ENCODE measurements around the gene DENND1A. TPM values are rescaled to one million over a fixed set of nuclear protein-coding genes. Genes with fewer than 3 reads are reported as not detected.

Gene DENND1A
- total RNA-seq, 1 experiment from 2014 or later = 29.7 TPM

DNA sequence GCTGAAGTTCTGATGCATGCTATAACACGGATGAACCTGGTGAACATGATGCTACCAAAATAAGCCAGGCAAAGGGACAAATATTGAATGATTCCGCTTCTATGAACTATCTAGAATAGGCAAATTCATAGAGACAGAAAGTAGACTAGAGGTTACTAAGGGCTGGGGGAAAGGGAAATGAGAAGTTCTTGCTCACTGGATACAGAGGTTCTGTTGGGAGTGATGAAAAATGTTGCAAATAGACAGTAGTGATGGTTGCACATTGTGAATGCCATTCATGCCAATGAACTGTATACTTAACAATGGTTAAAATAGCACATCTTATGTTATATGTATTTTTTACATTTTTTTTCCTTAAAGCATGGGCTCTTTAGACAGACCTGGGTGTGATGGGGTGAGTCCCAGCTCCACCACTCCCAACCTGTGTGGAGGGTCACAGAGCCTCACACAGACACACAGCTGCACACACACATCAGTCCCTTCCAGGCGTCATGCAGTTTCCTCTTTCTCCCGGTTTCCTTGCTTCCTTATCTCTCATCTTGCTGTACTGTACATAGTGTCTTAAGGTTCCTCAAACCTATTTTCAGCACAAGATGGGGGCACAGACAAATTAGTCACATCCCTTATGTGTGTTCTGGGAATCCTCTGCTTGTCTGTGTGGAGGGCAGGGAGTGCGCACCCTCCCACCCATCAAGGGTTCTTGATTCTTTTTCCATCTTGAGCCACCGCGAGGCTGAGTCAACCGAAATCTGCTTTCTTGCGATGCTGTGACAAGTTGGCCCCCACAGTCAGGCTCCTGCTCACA is 381.0 kb downstream of the DENND1A start:
- H3K27ac ChIP-seq (ENCODE audit: low read length) = no peak overlapping the region
- H2AFZ ChIP-seq (ENCODE audit: low read length) = no peak overlapping the region
- no peak for ATAC-seq
- BruUV-seq (replicated peaks) = no TSS peak
- no peak overlapping the region for H3K9ac ChIP-seq (ENCODE audit: low read length)
- ChIA-PET CTCF (no interaction called here), POLR2A (ENCODE audit: unreplicated experiment) (no interaction called here)
- H3K4me1 ChIP-seq (ENCODE audit: insufficient read depth, low read length) = no peaks in the 10 kb centered on the region
- DNase-seq = no peak
- no peaks in the 10 kb centered on the region for H3K79me2 ChIP-seq (ENCODE audit: low read length)
- no peak for TF ChIP-seq EZH2phosphoT487 (IDR thresholded peaks at IDR 0.05; ENCODE audit: borderline replicate concordance, low read length)
- intact Hi-C loops (cut with micrococcal nuclease) = loop anchor here (10.0 kb wide), 2 partner anchors 466 to 566 kb away; partner anchors contain the start of gene LHX2
- no peaks in the 10 kb centered on the region for H3K9me2 ChIP-seq (replicated peaks; ENCODE audit: low read length)
- no peaks in the 10 kb centered on the region for H3K36me3 ChIP-seq (ENCODE audit: low read depth, low read length)
- no peaks in the 10 kb centered on the region for H3K27me3 ChIP-seq (ENCODE audit: low read length)
- no peak overlapping the region for H3K4me3 ChIP-seq (ENCODE audit: low read length)
- no peaks in the 10 kb centered on the region for H3K9me3 ChIP-seq (ENCODE audit: low read length)
- no peaks in the 10 kb centered on the region for H3F3A ChIP-seq (ENCODE audit: low read length, unreplicated experiment)
- H3K4me2 ChIP-seq (ENCODE audit: low read length) = no peak overlapping the region
- no peaks in the 10 kb centered on the region for H4K20me1 ChIP-seq (ENCODE audit: low read length)

GRCh38 chr9:123544007-123544827 is 385.7 kb downstream of the DENND1A start:
- ATAC-seq (peak; percentile 49), DNase-seq (peak; percentile 42)
- Histone ChIP-seq H3K4me3 (ENCODE audit: low read length) (no peak overlapping the region), H3F3A (ENCODE audit: low read length, unreplicated experiment) (no peaks in the 10 kb centered on the region), H3K27me3 (ENCODE audit: low read length) (no peaks in the 10 kb centered on the region), H3K36me3 (ENCODE audit: low read depth, low read length) (no peaks in the 10 kb centered on the region), H3K79me2 (ENCODE audit: low read length) (no peaks in the 10 kb centered on the region), H3K9me3 (ENCODE audit: low read length) (no peaks in the 10 kb centered on the region), H3K27ac (ENCODE audit: low read length) (no peak overlapping the region), H3K4me2 (ENCODE audit: low read length) (no peak overlapping the region), H3K4me1 (ENCODE audit: insufficient read depth, low read length) (no peaks in the 10 kb centered on the region), H2AFZ (ENCODE audit: low read length) (no peak overlapping the region), H3K9me2 (replicated peaks; ENCODE audit: low read length) (no peaks in the 10 kb centered on the region), H3K9ac (ENCODE audit: low read length) (no peak overlapping the region), H4K20me1 (ENCODE audit: low read length) (no peaks in the 10 kb centered on the region)
- CTCF ChIA-PET = interaction anchor here (0.5 to 0.7 kb wide), 4 partner anchors 189 to 801 kb away, joined by 3 to 6 read pairs (median 4); no protein-coding TSS in a partner anchor
- TF ChIP-seq EZH2phosphoT487 (IDR thresholded peaks at IDR 0.05; ENCODE audit: borderline replicate concordance, low read length) = no peak
- TF ChIP-seq, protein P1, sequence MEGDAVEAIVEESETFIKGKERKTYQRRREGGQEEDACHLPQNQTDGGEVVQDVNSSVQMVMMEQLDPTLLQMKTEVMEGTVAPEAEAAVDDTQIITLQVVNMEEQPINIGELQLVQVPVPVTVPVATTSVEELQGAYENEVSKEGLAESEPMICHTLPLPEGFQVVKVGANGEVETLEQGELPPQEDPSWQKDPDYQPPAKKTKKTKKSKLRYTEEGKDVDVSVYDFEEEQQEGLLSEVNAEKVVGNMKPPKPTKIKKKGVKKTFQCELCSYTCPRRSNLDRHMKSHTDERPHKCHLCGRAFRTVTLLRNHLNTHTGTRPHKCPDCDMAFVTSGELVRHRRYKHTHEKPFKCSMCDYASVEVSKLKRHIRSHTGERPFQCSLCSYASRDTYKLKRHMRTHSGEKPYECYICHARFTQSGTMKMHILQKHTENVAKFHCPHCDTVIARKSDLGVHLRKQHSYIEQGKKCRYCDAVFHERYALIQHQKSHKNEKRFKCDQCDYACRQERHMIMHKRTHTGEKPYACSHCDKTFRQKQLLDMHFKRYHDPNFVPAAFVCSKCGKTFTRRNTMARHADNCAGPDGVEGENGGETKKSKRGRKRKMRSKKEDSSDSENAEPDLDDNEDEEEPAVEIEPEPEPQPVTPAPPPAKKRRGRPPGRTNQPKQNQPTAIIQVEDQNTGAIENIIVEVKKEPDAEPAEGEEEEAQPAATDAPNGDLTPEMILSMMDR (conservative IDR thresholded peaks at IDR 0.05; ENCODE audit: low read depth, low read length) = peak; percentile 82
- TF ChIP-seq EZH2 (IDR thresholded peaks at IDR 0.05; ENCODE audit: low read length, unreplicated experiment) = no peak
- POLR2A ChIA-PET (ENCODE audit: unreplicated experiment) = no interaction called here
- no TSS peak for BruUV-seq (replicated peaks)
- intact Hi-C loops (cut with micrococcal nuclease) = loop anchor here (5.0 to 10.0 kb wide), 3 partner anchors 383 to 571 kb away; partner anchors contain the start of gene LHX2

DNA sequence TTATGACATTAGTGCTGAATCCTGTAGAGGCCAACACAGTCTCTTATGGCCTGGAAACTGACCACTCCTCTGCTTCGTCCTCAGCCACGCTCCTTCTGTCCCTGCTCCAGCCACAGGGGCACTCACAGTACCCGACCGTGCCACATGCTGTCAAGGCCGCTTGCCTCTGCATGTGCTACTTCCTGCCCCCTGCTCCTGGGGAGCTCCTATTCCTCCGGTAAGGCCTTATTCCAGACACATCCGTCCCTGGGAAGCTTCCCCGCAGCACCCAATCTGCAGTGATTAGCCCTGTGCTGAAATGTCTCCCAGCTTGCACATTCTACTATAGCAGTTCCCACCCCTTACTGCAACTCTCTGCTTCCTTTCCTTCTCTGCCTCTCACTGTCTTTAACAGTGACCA is 386.4 kb downstream of the DENND1A start:
- H2AFZ ChIP-seq (ENCODE audit: low read length) = no peak overlapping the region
- H3K4me1 ChIP-seq (ENCODE audit: insufficient read depth, low read length) = no peaks in the 10 kb centered on the region
- no peaks in the 10 kb centered on the region for H3K27me3 ChIP-seq (ENCODE audit: low read length)
- H3K4me3 ChIP-seq (ENCODE audit: low read length) = no peak overlapping the region
- no peaks in the 10 kb centered on the region for H3K9me3 ChIP-seq (ENCODE audit: low read length)
- H3K9ac ChIP-seq (ENCODE audit: low read length) = no peak overlapping the region
- no peaks in the 10 kb centered on the region for H4K20me1 ChIP-seq (ENCODE audit: low read length)
- no peaks in the 10 kb centered on the region for H3K36me3 ChIP-seq (ENCODE audit: low read depth, low read length)
- CTCF ChIA-PET = interaction anchor here (0.6 to 0.7 kb wide), 3 partner anchors 190 to 801 kb away, joined by 3 to 6 read pairs (median 4); no protein-coding TSS in a partner anchor
- no peaks in the 10 kb centered on the region for H3K79me2 ChIP-seq (ENCODE audit: low read length)
- no peaks in the 10 kb centered on the region for H3K9me2 ChIP-seq (replicated peaks; ENCODE audit: low read length)
- no TSS peak for BruUV-seq (replicated peaks)
- POLR2A ChIA-PET (ENCODE audit: unreplicated experiment) = no interaction called here
- no peak overlapping the region for H3K4me2 ChIP-seq (ENCODE audit: low read length)
- intact Hi-C loops (cut with micrococcal nuclease) = loop anchor here (5.0 to 10.0 kb wide), 3 partner anchors 384 to 571 kb away; partner anchors contain the start of gene LHX2
- DNase-seq (no peak), ATAC-seq (no peak)
- no peaks in the 10 kb centered on the region for H3F3A ChIP-seq (ENCODE audit: low read length, unreplicated experiment)
- no peak overlapping the region for H3K27ac ChIP-seq (ENCODE audit: low read length)
- TF ChIP-seq, protein P1 (conservative IDR thresholded peaks at IDR 0.05; ENCODE audit: low read depth, low read length) = no peak

Data from PC-3 (cell line).